NCI-H345 treated with DMSO at 0.1 percent for 48 hours (cell line): ENCODE results near the gene FIGN.

ENCODE experiments used
- DNase-seq: peaks from one replicate; lab custom pipeline; 2025; ENCODE audit not compliant: unreplicated experiment; lab: John Stamatoyannopoulos, UW

The FIGN gene

GRCh38 chr2:163617517-163617916 is 118.3 kb downstream of the FIGN start:
- no peak for DNase-seq

DNA sequence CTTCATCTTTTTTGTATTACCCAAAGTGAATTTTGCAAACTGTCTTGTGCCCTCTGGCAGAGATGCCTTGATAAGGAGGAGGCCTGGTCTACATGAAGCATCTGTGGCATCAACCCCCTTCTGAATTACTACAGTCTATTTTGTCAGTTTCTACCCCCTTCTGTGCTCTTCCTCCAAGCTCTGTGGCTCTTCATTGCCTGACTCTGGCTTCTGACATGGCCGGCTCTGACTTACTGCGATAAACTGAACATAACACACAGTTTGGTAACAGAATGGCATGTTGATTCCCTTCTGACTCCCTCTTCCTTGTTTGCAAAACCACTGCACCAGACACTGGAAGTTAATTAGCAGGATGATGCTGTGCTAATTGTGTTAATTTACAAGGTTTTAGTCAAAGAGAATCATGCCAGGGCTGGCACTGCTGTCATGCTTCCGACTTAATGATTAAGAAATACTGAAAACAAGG is 122.5 kb downstream of the FIGN start:
- DNase-seq = no peak

DNA sequence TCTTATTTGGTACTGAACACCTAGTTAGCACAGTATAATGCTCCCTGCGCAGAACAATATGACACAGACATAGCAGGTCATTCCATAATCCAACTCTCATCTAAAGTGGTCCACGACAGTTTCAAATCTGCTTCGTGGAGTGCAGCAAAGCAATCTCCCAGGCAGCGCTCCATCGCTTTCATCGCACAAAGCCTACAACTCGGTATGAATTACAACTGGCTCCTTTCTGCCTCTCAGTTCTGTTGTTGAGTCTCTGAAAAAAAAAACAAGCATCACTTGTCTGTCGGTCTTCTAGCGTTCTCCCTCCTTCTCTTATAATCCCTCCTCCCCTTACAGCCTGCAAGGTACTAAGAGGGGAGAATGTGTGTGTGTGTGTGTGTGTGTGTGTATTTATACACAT is 123.5 kb downstream of the FIGN start:
- DNase-seq = no peak

DNA sequence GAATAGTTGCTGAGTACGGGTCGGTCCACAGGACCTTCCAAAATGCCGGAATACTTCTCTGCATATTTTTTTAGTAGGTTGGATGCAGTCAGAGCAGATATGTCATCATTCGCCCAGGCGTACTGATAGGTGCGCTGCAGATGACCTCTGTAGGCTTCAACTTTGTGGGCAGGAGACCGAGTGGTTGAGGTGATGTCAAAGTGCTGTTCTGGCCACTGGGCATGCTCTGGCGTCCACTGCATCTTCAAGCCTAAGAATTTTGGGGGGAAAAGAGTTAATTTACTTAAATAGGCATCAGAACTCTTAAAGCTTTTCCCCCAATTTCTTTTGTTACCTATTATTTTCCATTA is 124.3 kb downstream of the FIGN start:
- DNase-seq = no peak

GRCh38 chr2:163610817-163611556 is 124.8 kb downstream of the FIGN start:
- no peak for DNase-seq

- no peak for DNase-seq
These were observed 128.2 kb downstream of the FIGN start for GRCh38 chr2:163607630-163608029.

DNA sequence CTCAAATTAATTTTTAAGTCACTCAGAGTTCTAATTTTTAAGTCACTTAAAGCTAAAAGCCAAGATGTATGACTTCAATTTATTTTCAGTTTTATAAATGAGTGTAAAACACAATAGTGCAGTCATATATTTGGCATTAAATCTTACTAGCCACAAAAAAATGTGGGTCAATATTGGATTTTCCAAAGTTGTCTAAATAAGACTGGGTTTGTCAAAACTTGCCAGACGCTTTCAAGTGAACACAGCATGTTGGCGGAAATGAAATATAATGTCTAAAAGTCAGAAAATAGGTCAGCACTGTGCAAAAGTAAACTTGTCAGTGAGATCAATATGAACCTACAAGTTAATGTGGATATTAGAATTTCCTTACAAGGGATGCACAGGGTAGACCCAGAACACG is 128.9 kb downstream of the FIGN start:
- DNase-seq = no peak

GRCh38 chr2:163605779-163606178 is 130.0 kb downstream of the FIGN start:
- DNase-seq = no peak

GRCh38 chr2:163604941-163605555 is 130.8 kb downstream of the FIGN start:
- DNase-seq = no peak

- DNase-seq = no peak
These were observed 133.6 kb downstream of the FIGN start for GRCh38 chr2:163602196-163602595.

DNA sequence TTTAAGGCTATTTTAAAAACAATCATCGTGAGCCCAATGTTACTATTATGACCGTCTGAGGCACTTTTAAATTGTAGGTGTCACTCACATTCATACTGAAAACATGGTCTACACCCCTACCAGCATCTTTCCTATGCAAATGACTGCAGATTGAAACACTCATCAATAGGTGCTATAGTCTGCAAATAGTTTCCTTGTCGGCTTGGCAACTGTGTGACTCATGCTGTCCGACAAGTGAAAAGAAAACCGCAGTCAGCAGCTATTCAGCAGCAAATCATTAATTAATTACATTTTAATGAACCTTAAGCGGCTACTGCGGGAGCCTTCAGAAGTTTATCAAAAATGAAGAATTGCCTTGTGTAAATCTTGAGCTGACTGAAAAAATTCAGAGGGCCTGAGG is 134.4 kb downstream of the FIGN start:
- no peak for DNase-seq

DNA sequence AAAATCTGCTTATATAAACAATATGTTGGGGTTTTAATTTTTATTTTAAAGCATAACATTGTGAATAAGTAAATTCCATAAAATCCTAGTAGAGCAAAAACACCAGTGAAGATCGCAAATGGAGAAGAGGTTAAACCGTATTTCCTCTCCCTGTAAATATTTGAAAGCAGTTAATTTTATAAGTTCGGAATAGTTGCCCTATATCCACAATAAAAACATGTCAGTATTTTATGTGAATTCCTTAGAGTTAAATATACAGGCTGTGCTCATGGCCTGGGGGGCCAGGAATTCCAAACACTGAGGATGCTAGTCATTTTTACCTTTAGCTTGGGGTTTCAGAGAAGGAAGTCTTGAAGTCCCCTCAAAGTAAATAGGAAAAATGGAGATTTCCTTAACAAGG is 135.0 kb downstream of the FIGN start:
- DNase-seq = no peak

DNA sequence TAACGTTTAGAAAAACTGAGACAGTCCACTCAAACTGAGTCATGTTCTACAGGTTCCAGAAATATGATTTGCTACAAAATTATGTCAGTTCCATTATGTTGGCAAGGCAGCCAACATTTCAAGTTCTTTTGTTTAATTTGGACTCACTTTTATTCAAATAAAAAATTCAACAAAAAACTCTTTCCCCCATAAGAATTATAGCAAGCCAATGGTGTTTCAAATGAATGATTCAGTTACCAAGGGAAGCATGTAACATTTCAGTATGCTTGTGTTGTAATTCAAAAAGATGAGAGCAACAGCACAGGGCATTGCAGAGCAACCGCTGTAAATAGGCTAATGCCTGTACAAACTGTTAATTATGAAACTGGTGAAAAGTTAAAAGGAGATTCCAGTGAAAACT is 140.8 kb downstream of the FIGN start:
- DNase-seq = no peak

- no peak for DNase-seq
These were observed 141.3 kb downstream of the FIGN start for GRCh38 chr2:163594497-163594896.

- no peak for DNase-seq
These were observed 141.8 kb downstream of the FIGN start for GRCh38 chr2:163593982-163594381.

DNA sequence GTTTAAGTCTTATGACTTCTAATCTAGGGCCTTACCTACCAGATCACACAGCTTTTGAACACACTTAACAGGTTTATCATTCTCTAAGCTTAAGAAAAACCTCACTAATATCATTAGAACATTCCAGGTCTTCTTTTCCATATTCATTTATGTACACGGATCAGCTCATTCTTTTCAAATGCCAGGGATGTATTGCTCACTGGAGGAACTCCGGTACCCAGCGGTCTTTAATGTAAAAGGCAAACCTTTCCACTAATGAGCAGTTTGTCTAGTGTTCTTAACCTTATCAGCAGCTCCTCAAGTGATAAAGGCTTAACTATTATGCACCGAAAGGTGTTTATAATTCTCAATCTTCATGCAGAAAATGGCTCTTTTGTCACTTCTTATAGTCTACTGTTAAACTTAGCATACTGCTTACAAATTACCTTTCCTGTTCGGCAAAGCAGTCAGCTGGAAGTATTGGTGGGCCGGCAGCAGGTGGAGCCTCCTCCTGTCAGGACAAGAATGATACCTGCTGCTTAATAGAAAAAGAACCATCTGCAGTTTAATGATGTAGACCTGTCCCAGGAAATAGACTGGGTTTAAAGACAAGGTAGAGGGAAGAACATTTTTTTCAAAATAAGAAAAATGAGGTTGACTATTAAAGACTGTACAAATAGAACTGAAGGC is 142.7 kb downstream of the FIGN start:
- DNase-seq = no peak

DNA sequence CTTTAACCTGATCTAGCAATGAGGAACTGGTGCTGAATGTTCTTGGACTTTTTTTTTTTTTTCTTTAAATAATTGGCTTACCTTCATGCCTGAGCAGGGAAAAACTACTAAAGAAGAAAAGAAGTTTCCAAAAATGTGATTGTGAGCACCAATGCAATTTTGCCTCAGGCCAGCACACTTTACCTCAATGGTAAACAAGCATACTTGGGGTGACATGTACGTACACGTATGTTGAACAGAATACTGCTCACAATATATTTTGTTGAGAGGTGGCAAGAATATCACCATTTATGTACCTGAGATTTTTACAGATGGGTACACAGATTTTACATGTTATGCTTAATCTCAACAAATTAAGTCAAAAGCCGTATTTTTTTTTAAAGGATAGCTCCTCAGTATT is 144.3 kb downstream of the FIGN start:
- no peak for DNase-seq

GRCh38 chr2:163580757-163581156 is 155.1 kb downstream of the FIGN start:
- DNase-seq = no peak

DNA sequence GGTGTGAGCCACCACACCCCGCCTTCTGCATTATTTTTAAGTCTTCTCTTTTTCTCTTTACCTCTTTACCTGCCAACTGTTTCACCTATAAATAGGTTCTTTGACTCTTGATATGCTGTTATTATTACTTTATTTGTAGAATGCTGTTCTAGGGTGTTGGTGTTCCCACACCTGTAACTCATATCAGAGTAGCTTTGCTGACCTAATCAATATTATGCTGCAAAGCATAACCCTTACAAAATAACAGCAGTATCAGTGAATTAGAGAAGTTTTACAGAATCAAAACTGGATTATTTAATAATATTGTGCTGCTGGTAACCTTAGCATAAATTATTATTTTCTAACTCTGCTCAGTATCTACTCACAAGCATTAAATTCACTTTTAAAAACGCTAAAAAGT is 161.5 kb downstream of the FIGN start:
- DNase-seq = no peak

DNA sequence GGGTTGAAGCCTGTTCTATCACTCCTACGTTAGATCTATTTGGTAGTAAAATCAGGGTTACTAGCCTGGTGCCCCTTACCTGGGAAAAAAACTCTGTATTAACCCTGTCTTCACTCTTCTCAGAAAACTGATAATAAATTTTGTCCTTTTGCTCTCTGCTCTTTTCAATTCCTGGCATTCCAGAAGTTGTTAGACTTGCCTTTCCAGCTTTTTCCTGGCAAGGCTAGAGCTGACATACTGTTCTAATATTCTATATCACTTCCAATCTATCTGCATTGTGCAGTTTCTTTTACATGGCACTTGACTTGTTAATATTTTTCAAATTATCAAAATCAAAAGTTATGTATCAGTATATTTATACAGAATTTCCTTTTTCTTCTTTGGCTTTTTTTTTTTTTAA is 162.2 kb downstream of the FIGN start:
- no peak for DNase-seq

DNA sequence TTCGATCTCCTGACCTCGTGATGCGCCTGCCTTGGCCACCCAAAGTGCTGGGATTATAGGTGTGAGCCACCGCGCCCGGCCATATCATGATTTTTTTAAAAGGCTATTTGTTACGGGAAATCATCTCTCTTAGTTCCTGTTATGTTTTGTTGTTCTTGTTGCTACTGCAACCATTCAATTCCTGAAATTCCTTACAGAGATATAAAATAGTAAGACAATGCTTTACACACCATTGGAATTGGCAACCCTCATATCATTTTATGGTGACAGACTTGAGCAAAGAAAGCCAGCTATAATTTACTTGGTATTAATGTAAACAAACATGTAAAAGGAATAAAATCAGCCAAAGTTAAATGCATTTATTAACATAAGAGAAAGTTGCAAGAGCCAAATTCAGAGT is 163.0 kb downstream of the FIGN start:
- DNase-seq = no peak

GRCh38 chr2:163571423-163572102 is 164.2 kb downstream of the FIGN start:
- no peak for DNase-seq
